Tibial nerve (tissue), 4 donors: ENCODE results near the gene C16orf82.

Experiments
- EP300 ChIP-seq, 2 donors: sonication (generic); formaldehyde crosslinking; IDR thresholded peaks; one replicate each; pipeline ENCODE4 v1.6.1; 2017; ENCODE audit warnings: antibody characterized with exemption in 2 of 2, mild to moderate bottlenecking in 1 of 2
- POLR2A ChIP-seq, 2 donors: fragments of 450-650 bp; IDR thresholded peaks; one replicate each; pipeline ENCODE4 v1.6.1; 2017; ENCODE audit warnings: antibody characterized with exemption in 2 of 2, mild to moderate bottlenecking in 2 of 2, moderate library complexity in 2 of 2
- TF ChIP-seq, protein P1 (sequence below), 5 experiments: fragments of 200-600 bp in 3 of 5; fragments of 450-650 bp in 2 of 5; sonication (generic) in 3 of 5; IDR thresholded peaks; one replicate each; pipeline ENCODE4 v1.5.1; 2016 to 2019; ENCODE audit warnings: antibody characterized with exemption in 5 of 5, mild to moderate bottlenecking in 3 of 5, moderate library complexity in 2 of 5

DNA sequence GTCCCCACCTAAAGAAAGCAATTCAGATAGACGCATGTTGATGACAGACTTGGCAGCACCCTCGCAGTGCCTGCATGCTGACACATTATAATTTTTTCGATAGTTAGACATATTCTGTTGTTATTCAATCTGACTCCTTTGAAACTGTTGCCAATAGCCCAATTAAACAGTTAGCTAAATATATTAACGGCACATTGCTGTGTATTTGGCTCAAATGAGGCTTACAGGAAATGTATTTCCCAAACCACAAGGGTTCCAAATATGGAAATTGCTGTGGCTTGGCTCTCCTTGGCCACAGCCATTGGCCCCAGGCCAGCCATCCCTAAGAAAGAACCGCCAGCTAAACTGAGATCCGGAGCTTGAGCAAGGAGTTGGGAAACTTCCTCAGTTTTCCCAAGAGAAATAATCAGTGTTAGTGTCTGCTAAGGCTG lies 31.1 kb downstream of the C16orf82 start:
- TF ChIP-seq EP300 (IDR thresholded peaks at IDR 0.05) (peak in 1 of 2 donors; percentile 60), POLR2A (IDR thresholded peaks at IDR 0.05) (no peak)
- TF ChIP-seq, protein P1, sequence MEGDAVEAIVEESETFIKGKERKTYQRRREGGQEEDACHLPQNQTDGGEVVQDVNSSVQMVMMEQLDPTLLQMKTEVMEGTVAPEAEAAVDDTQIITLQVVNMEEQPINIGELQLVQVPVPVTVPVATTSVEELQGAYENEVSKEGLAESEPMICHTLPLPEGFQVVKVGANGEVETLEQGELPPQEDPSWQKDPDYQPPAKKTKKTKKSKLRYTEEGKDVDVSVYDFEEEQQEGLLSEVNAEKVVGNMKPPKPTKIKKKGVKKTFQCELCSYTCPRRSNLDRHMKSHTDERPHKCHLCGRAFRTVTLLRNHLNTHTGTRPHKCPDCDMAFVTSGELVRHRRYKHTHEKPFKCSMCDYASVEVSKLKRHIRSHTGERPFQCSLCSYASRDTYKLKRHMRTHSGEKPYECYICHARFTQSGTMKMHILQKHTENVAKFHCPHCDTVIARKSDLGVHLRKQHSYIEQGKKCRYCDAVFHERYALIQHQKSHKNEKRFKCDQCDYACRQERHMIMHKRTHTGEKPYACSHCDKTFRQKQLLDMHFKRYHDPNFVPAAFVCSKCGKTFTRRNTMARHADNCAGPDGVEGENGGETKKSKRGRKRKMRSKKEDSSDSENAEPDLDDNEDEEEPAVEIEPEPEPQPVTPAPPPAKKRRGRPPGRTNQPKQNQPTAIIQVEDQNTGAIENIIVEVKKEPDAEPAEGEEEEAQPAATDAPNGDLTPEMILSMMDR (IDR thresholded peaks at IDR 0.05) = no peak
